A549 treated with dexamethasone at 1 μM for 4 hours (cell line): ENCODE results near the gene EFCAB9. TPM values are rescaled to one million over a fixed set of nuclear protein-coding genes. Genes with fewer than 3 reads are reported as not detected.

Source experiments
- total RNA-seq: library from RNA; stranded (reverse); fragments of 200-300 nt; extraction: Qiagen RNA extraction; gene quantifications from 5 replicates; pipeline ENCODE4 v1.2.3, GENCODE V29; 2022

Gene EFCAB9
- total RNA-seq = not detected in 5 replicates

DNA sequence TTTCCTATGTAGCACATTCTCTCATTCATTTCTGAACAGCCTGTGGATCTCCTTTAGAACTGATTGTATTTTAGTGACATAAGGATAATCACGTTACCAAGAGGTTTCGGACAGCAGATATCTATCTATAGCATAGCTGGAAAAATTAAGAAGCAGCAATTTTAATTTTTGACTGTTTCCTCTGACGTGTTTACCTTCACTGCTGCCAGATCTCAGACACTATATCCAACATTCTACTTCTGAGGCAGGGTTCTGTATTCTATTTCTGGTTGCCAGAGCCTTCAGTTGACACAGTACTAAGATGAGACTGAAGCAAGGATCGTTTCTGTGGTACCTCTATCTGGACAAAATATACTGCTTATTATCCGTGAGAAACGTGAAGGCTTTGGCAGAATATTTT lies at the start of gene EFCAB9:
EFCAB9 (plus strand) TSS at position 301 of the 400 bp plus-strand sequence; CDS start at position 302, 1 bp downstream.

DNA sequence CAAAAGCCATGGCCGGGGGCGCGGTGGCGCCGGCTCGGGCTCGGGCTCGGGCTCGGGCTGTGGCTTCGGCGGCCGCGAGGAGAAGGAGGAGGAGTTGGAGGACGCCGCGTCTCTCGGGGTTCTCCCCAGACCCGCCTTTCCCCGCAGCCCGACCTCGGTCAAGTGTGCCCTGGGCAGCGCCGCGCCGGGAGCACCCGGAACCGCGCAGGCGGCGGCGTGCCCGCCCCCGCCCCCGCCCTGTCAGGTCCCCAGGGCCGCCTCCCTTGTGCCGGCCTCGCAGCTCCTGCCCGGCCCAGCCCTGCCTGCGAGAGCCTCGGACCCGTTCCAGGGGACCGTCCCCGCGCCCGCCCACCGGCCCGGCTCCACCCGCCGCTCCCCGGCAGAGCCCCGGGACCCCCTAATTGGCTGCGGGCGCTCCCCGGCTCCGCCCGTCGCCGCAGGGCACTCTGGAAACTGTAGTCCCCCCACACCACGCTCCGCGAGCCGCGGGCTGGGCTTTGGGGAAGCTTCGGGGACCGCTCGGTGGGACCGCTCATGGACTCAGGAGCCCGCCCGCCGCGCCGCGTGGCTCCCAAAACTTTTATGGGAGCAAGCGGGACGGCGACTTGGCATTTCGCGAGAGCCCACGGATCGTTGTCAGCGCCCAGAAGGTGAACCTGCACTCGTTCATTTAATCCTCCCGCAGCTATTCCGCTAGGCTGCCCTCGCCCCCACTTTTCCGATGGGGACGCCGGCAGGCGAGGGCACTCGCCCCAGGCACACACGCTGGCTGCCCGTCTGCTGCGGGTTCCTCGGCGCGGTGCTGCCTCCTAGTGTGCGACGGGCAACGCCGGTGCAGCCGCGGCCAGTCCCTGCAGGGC lies 5.7 kb upstream of the EFCAB9 start, which contains the start of gene STK10:
STK10 (minus strand) TSS at position 192 of the 860 bp plus-strand sequence; CDS start at position 10, 182 bp downstream.

Other genes with a start within 250 kb of the EFCAB9 start
- gene FBXW11, start 187.5 kb upstream of the EFCAB9 start, total RNA-seq = 30.5 to 43.9 TPM (median 42.5 TPM) in 5 replicates
- gene STK10, start 5.9 kb upstream of the EFCAB9 start, total RNA-seq = 15.4 to 24.3 TPM (median 21.7 TPM) in 5 replicates
- 14.2 to 16.7 TPM (median 15.1 TPM) in 5 replicates for gene UBTD2, start 89.6 kb downstream of the EFCAB9 start, total RNA-seq